ENCODE results near the gene KIAA2012. TPM values are rescaled to one million over a fixed set of nuclear protein-coding genes. Genes with fewer than 3 reads are reported as not detected.

Gene KIAA2012
- total and polyA plus RNA-seq, 2 donors (not counting 1 experiment from before 2014, with no cell fraction given): not detected

Small RNAs within 50 kb of the gene (small RNA-seq; reads per million reads assigned to genes)
- gene AC079354.2 (ENCODE audit: insufficient read length, low read depth, low replicate concordance): not detected

Other genes with a start within 250 kb of the KIAA2012 start
- 2.1 TPM in 2 replicates for gene FZD7, start 39.4 kb upstream of the KIAA2012 start, total RNA-seq
- 0.58 and 0.67 TPM in 2 replicates for gene FZD7, start 39.4 kb upstream of the KIAA2012 start, polyA plus RNA-seq
- 49.1 and 60.0 TPM in 2 replicates for gene SUMO1, start 165.3 kb downstream of the KIAA2012 start, total RNA-seq
- gene SUMO1, start 165.3 kb downstream of the KIAA2012 start, polyA plus RNA-seq: 15.6 and 26.4 TPM in 2 replicates
- 136 and 138 TPM in 2 replicates for gene NOP58, start 192.5 kb downstream of the KIAA2012 start, total RNA-seq
- 58.2 and 203 TPM in 2 replicates for gene NOP58, start 192.5 kb downstream of the KIAA2012 start, polyA plus RNA-seq

All from B cell (primary cell).